ENCODE results near the gene HLCS. TPM values are rescaled to one million over a fixed set of nuclear protein-coding genes. Genes with fewer than 3 reads are reported as not detected.
"Not testable (repeated sequence)": the region's sequence is repeated elsewhere in the genome, so short reads cannot be mapped to it uniquely, and the experiment has no call there.

The HLCS gene
- total RNA-seq, 1 donor from 2014 or later = 6.9 TPM

- intact Hi-C loops (cut with DNase I) = no loop called here
- no peak for DNase-seq (ENCODE audit: low spot score)
Observed at GRCh38 chr21:36962098-36962780, 4.2 kb downstream of the HLCS start.

GRCh38 chr21:36960676-36961284, 5.7 kb downstream of the HLCS start:
- intact Hi-C loops (cut with DNase I) = no loop called here
- no peak for DNase-seq (ENCODE audit: low spot score)

- DNase-seq (ENCODE audit: low spot score) = no peak
- intact Hi-C loops (cut with DNase I) = no loop called here
Observed at GRCh38 chr21:36959020-36959835, 7.2 kb downstream of the HLCS start.

- intact Hi-C loops (cut with DNase I) = no loop called here
- DNase-seq (ENCODE audit: low spot score) = no peak
Observed at GRCh38 chr21:36955783-36956182, 10.7 kb downstream of the HLCS start.

- DNase-seq (ENCODE audit: low spot score); intact Hi-C loops (cut with DNase I): not testable (repeated sequence)
Observed at GRCh38 chr21:36952331-36952730, 14.1 kb downstream of the HLCS start.

- intact Hi-C loops (cut with DNase I) = no loop called here
Observed at GRCh38 chr21:36949171-36950141, 17.0 kb downstream of the HLCS start.

GRCh38 chr21:36948686-36949085, 17.8 kb downstream of the HLCS start:
- intact Hi-C loops (cut with DNase I) = no loop called here
- no peak for DNase-seq (ENCODE audit: low spot score)

More at GRCh38 chr21:36949171-36950141, 17.0 kb downstream of the HLCS start:
- DNase-seq (ENCODE audit: low spot score) = no peak

GRCh38 chr21:36946949-36947356, 19.5 kb downstream of the HLCS start:
- intact Hi-C loops (cut with DNase I) = no loop called here
- no peak for DNase-seq (ENCODE audit: low spot score)

GRCh38 chr21:36945496-36946138, 20.9 kb downstream of the HLCS start:
- intact Hi-C loops (cut with DNase I) = no loop called here
- DNase-seq (ENCODE audit: low spot score) = no peak

GRCh38 chr21:36936361-36937135, 29.9 kb downstream of the HLCS start:
- intact Hi-C loops (cut with DNase I) = no loop called here
- no peak for DNase-seq (ENCODE audit: low spot score)

- intact Hi-C loops (cut with DNase I) = no loop called here
- no peak for DNase-seq (ENCODE audit: low spot score)
Observed at GRCh38 chr21:36934864-36935420, 31.5 kb downstream of the HLCS start.

GRCh38 chr21:36932161-36932816, 34.2 kb downstream of the HLCS start:
- intact Hi-C loops (cut with DNase I) = no loop called here
- DNase-seq (ENCODE audit: low spot score) = no peak

- intact Hi-C loops (cut with DNase I) = loop anchor here (5.0 kb wide), 3 partner anchors 267 to 507 kb away; no protein-coding TSS in a partner anchor
- no peak for DNase-seq (ENCODE audit: low spot score)
Observed at GRCh38 chr21:36929622-36930021, 36.8 kb downstream of the HLCS start.

GRCh38 chr21:36928960-36929359, 37.5 kb downstream of the HLCS start:
- intact Hi-C loops (cut with DNase I) = loop anchor here (5.0 kb wide), 3 partner anchors 267 to 507 kb away; no protein-coding TSS in a partner anchor
- no peak for DNase-seq (ENCODE audit: low spot score)

GRCh38 chr21:36927719-36928117, 38.8 kb downstream of the HLCS start:
- peak; percentile 84 for DNase-seq (ENCODE audit: low spot score)
- intact Hi-C loops (cut with DNase I) = loop anchor here (2.0 to 5.0 kb wide), 4 partner anchors 265 to 505 kb away; no protein-coding TSS in a partner anchor

GRCh38 chr21:36926989-36927718, 39.3 kb downstream of the HLCS start:
- intact Hi-C loops (cut with DNase I) = loop anchor here (2.0 to 5.0 kb wide), 4 partner anchors 265 to 505 kb away; no protein-coding TSS in a partner anchor
- no peak for DNase-seq (ENCODE audit: low spot score)

All from cardiac septum (tissue), 1 donor.